GM23338 (cell line): ENCODE results near the gene BNIP3. TPM values are rescaled to one million over a fixed set of nuclear protein-coding genes. Genes with fewer than 3 reads are reported as not detected.

Experiments
- ATAC-seq: fragments of 200-7000 bp; cut with Tn5 transposase; 3 replicates; pipeline ENCODE4 v1.9.1; 2020
- DNase-seq: peaks from one replicate; pipeline ENCODE4 v3.0.0-alpha.2; 2015; ENCODE audit warnings: low spot score
- H2AFZ ChIP-seq: fragments of 200-600 bp; sonication (generic); 2 replicates; pipeline ENCODE4 v1.8.0; 2016; ENCODE audit warnings: antibody characterized with exemption, mild to moderate bottlenecking, moderate library complexity
- H3F3A ChIP-seq: fragments of 200-600 bp; sonication (generic); replicated peaks from 2 replicates; pipeline ENCODE4 v1.8.0; 2017; ENCODE audit warnings: antibody characterized with exemption, mixed run types, low read depth
- H3K27ac ChIP-seq: fragments of 200-600 bp; sonication (generic); 2 replicates; pipeline ENCODE4 v1.6.1; 2016; ENCODE audit warnings: low read depth
- H3K27me3 ChIP-seq: fragments of 200-600 bp; sonication (generic); 2 replicates; pipeline ENCODE4 v1.8.0; 2016; ENCODE audit warnings: mild to moderate bottlenecking, mixed run types, moderate library complexity; ENCODE audit not compliant: insufficient read depth
- H3K36me3 ChIP-seq: fragments of 200-600 bp; sonication (generic); 2 replicates; pipeline ENCODE4 v1.8.0; 2016; ENCODE audit warnings: mild to moderate bottlenecking; ENCODE audit not compliant: insufficient read depth
- H3K4me1 ChIP-seq: fragments of 200-600 bp; sonication (generic); 2 replicates; pipeline ENCODE4 v1.8.0; 2016; ENCODE audit warnings: mild to moderate bottlenecking, moderate library complexity; ENCODE audit not compliant: insufficient read depth
- H3K4me2 ChIP-seq: fragments of 200-600 bp; sonication (generic); 2 replicates; pipeline ENCODE4 v1.7.1; 2017; ENCODE audit warnings: mixed run types
- H3K4me3 ChIP-seq: fragments of 200-600 bp; sonication (generic); 2 replicates; pipeline ENCODE4 v1.6.1; 2016; ENCODE audit warnings: mixed run types
- H3K79me2 ChIP-seq: fragments of 200-600 bp; sonication (generic); replicated peaks from 2 replicates; pipeline ENCODE4 v1.8.0; 2017; ENCODE audit warnings: mild to moderate bottlenecking; ENCODE audit not compliant: insufficient read depth
- H3K9me2 ChIP-seq: fragments of 200-600 bp; sonication (generic); 2 replicates; pipeline ENCODE4 v1.8.0; 2017; ENCODE audit not compliant: insufficient read depth
- H4K20me1 ChIP-seq: fragments of 200-600 bp; sonication (generic); replicated peaks from 2 replicates; pipeline ENCODE4 v1.8.0; 2017; ENCODE audit warnings: mild to moderate bottlenecking; ENCODE audit not compliant: insufficient read depth
- H3K27ac Mint-ChIP-seq: 2 replicates; pipeline ENCODE4 v1.8.0; 2020; ENCODE audit warnings: inconsistent platforms, mild to moderate bottlenecking, moderate library complexity, mixed read lengths
- H3K27me3 Mint-ChIP-seq: 3 replicates; pipeline ENCODE4 v1.8.0; 2022; ENCODE audit warnings: low read depth, mild to moderate bottlenecking, moderate library complexity, mixed read lengths, inconsistent platforms; ENCODE audit not compliant: insufficient read depth, poor library complexity
- H3K36me3 Mint-ChIP-seq: 3 replicates; pipeline ENCODE4 v1.8.0; 2021; ENCODE audit warnings: low read depth, mild to moderate bottlenecking, inconsistent platforms, moderate library complexity, mixed read lengths
- H3K4me1 Mint-ChIP-seq: 3 replicates; pipeline ENCODE4 v1.8.0; 2020; ENCODE audit warnings: mild to moderate bottlenecking, inconsistent platforms, mixed read lengths
- H3K4me3 Mint-ChIP-seq: 3 replicates; pipeline ENCODE4 v1.8.0; 2021; ENCODE audit warnings: moderate library complexity, mild to moderate bottlenecking, inconsistent platforms, mixed read lengths
- H3K9me3 Mint-ChIP-seq: 3 replicates; pipeline ENCODE4 v1.8.0; 2020; ENCODE audit warnings: moderate library complexity, mild to moderate bottlenecking, inconsistent platforms, mixed read lengths
- CREB1 ChIP-seq: fragments of 250-450 bp; sonication (Bioruptor Pico); IDR thresholded peaks from 2 replicates; pipeline ENCODE4 v1.5.0; 2020; ENCODE audit warnings: low read depth, mild to moderate bottlenecking, moderate library complexity
- EZH2 ChIP-seq: fragments of 200-600 bp; sonication (generic); IDR thresholded peaks from one replicate; pipeline ENCODE4 v1.8.0; 2017; ENCODE audit warnings: antibody characterized with exemption, mild to moderate bottlenecking, low read depth; ENCODE audit not compliant: unreplicated experiment
- EZH2phosphoT487 ChIP-seq: fragments of 200-600 bp; sonication (generic); IDR thresholded peaks from one replicate; pipeline ENCODE4 v1.8.1; 2018; ENCODE audit warnings: antibody characterized with exemption; ENCODE audit not compliant: unreplicated experiment
- JUNB ChIP-seq: IDR thresholded peaks from one replicate; pipeline ENCODE4 v1.6.1; 2016; ENCODE audit warnings: antibody characterized with exemption; ENCODE audit not compliant: unreplicated experiment
- NANOG ChIP-seq: IDR thresholded peaks from 2 replicates; pipeline ENCODE4 v1.6.1; 2016; ENCODE audit warnings: antibody characterized with exemption, borderline replicate concordance
- POLR2AphosphoS5 ChIP-seq: IDR thresholded peaks from 2 replicates; pipeline ENCODE4 v1.6.1; 2016; ENCODE audit warnings: antibody characterized with exemption, low read depth
- STAT1 ChIP-seq: IDR thresholded peaks from one replicate; pipeline ENCODE4 v1.6.1; 2016; ENCODE audit warnings: antibody characterized with exemption; ENCODE audit not compliant: unreplicated experiment
- ZNF114 ChIP-seq: fragments of 250-450 bp; sonication (Bioruptor Pico); IDR thresholded peaks from 2 replicates; pipeline ENCODE4 v1.5.0; 2020; ENCODE audit warnings: mild to moderate bottlenecking, moderate library complexity
- ZNF331 ChIP-seq: fragments of 250-450 bp; sonication (Bioruptor Pico); IDR thresholded peaks from 2 replicates; pipeline ENCODE4 v1.5.0; 2020; ENCODE audit warnings: low read depth, mild to moderate bottlenecking, moderate library complexity
- polyA plus RNA-seq: library from polyadenylated mRNA; unstranded; fragments of >200 nt; fragmentation: Nextera tagmentation; extraction: Ambion mirVana; gene quantifications from 2 replicates; pipeline ENCODE4 v1.2.1, GENCODE V29; 2016
- total RNA-seq: library from RNA; depleted of rRNA; stranded (reverse); fragments of >200 nt; shearing (Covaris generic); gene quantifications from 2 replicates; pipeline ENCODE4 v1.2.3, GENCODE V29; 2014
- TF ChIP-seq, protein P1 (sequence below): fragments of 250-450 bp; sonication (Bioruptor Pico); IDR thresholded peaks from 2 replicates; pipeline ENCODE4 v1.5.0; 2020; ENCODE audit warnings: mild to moderate bottlenecking, moderate library complexity
- TF ChIP-seq, protein P2 (sequence below): IDR thresholded peaks from one replicate; pipeline ENCODE4 v1.6.1; 2018; ENCODE audit warnings: antibody characterized with exemption; ENCODE audit not compliant: unreplicated experiment
- TF ChIP-seq, protein P3 (sequence below): IDR thresholded peaks from 2 replicates; pipeline ENCODE4 v1.6.1; 2016; ENCODE audit warnings: antibody characterized with exemption
- TF ChIP-seq, protein P4 (sequence below), 2 experiments: fragments of 200-600 bp in 1 of 2; sonication (generic) in 1 of 2; conservative IDR thresholded peaks; 2 replicates each; pipeline versions ENCODE4 v1.5.1 to v1.6.1; 2016 to 2017; ENCODE audit warnings: antibody characterized with exemption in 2 of 2, low read depth in 2 of 2, mild to moderate bottlenecking in 2 of 2, moderate library complexity in 1 of 2

Gene BNIP3
- total and polyA plus RNA-seq, 2 experiments from 2014 or later, result 46.3 to 75.0 TPM

DNA sequence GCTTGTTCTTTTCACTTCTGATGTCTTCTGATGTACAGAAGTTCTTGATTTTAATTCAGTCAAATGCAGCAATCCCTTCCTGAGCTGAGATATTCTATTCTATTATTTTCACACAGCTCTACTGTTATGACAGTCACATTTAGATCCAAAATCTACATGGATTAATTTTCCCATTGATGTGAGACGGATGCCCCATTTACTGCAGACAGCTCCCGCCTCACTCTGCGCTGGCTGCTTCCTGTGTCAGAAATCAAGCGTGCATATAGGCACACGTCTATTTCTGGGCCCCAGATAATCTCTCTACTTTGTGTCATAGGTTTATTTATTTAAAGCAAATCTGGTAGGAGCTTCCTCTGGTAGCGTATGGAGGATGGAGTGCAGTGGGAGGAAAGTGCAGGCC, 6.7 kb downstream of the BNIP3 start:
- no peaks in the 10 kb centered on the region for H3K9me2 ChIP-seq
- peaks cover 49% of the 10 kb centered on the region for H3K79me2 ChIP-seq
- Mint-ChIP-seq H3K4me3 (no peak overlapping the region), H3K36me3 (peaks cover 34% of the 10 kb centered on the region), H3K27ac (no peak overlapping the region), H3K27me3 (peaks cover 6% of the 10 kb centered on the region), H3K4me1 (peaks cover 30% of the 10 kb centered on the region), H3K9me3 (no peaks in the 10 kb centered on the region; the same call in 2 of the 3 replicates)
- H3K4me2 ChIP-seq, result no peak overlapping the region
- H4K20me1 ChIP-seq, result peaks cover 26% of the 10 kb centered on the region
- no peak for DNase-seq
- no peak overlapping the region for H3K27ac ChIP-seq
- H3K36me3 ChIP-seq, result no peaks in the 10 kb centered on the region
- ATAC-seq, result no peak
- no peak overlapping the region for H3K4me3 ChIP-seq
- peaks cover 11% of the 10 kb centered on the region; the same call in 1 of the 2 replicates for H3K27me3 ChIP-seq
- H3F3A ChIP-seq, result no peaks in the 10 kb centered on the region; the same call in 1 of the 2 replicates
- H3K4me1 ChIP-seq, result peaks cover 27% of the 10 kb centered on the region
- TF ChIP-seq, protein P1, sequence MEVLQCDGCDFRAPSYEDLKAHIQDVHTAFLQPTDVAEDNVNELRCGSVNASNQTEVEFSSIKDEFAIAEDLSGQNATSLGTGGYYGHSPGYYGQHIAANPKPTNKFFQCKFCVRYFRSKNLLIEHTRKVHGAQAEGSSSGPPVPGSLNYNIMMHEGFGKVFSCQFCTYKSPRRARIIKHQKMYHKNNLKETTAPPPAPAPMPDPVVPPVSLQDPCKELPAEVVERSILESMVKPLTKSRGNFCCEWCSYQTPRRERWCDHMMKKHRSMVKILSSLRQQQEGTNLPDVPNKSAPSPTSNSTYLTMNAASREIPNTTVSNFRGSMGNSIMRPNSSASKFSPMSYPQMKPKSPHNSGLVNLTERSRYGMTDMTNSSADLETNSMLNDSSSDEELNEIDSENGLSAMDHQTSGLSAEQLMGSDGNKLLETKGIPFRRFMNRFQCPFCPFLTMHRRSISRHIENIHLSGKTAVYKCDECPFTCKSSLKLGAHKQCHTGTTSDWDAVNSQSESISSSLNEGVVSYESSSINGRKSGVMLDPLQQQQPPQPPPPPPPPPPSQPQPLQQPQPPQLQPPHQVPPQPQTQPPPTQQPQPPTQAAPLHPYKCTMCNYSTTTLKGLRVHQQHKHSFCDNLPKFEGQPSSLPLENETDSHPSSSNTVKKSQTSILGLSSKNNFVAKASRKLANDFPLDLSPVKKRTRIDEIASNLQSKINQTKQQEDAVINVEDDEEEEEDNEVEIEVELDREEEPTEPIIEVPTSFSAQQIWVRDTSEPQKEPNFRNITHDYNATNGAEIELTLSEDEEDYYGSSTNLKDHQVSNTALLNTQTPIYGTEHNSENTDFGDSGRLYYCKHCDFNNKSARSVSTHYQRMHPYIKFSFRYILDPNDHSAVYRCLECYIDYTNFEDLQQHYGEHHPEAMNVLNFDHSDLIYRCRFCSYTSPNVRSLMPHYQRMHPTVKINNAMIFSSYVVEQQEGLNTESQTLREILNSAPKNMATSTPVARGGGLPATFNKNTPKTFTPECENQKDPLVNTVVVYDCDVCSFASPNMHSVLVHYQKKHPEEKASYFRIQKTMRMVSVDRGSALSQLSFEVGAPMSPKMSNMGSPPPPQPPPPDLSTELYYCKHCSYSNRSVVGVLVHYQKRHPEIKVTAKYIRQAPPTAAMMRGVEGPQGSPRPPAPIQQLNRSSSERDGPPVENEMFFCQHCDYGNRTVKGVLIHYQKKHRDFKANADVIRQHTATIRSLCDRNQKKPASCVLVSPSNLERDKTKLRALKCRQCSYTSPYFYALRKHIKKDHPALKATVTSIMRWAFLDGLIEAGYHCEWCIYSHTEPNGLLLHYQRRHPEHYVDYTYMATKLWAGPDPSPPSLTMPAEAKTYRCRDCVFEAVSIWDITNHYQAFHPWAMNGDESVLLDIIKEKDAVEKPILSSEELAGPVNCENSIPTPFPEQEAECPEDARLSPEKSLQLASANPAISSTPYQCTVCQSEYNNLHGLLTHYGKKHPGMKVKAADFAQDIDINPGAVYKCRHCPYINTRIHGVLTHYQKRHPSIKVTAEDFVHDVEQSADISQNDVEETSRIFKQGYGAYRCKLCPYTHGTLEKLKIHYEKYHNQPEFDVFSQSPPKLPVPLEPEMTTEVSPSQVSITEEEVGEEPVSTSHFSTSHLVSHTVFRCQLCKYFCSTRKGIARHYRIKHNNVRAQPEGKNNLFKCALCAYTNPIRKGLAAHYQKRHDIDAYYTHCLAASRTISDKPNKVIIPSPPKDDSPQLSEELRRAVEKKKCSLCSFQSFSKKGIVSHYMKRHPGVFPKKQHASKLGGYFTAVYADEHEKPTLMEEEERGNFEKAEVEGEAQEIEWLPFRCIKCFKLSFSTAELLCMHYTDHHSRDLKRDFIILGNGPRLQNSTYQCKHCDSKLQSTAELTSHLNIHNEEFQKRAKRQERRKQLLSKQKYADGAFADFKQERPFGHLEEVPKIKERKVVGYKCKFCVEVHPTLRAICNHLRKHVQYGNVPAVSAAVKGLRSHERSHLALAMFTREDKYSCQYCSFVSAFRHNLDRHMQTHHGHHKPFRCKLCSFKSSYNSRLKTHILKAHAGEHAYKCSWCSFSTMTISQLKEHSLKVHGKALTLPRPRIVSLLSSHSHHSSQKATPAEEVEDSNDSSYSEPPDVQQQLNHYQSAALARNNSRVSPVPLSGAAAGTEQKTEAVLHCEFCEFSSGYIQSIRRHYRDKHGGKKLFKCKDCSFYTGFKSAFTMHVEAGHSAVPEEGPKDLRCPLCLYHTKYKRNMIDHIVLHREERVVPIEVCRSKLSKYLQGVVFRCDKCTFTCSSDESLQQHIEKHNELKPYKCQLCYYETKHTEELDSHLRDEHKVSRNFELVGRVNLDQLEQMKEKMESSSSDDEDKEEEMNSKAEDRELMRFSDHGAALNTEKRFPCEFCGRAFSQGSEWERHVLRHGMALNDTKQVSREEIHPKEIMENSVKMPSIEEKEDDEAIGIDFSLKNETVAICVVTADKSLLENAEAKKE (CRISPR knock-in tag), result no peak
- TF ChIP-seq EZH2phosphoT487 (no peak), NANOG (no peak), ZNF331 (CRISPR knock-in tag) (no peak), STAT1 (no peak), ZNF114 (CRISPR knock-in tag) (no peak), POLR2AphosphoS5 (no peak), JUNB (no peak), CREB1 (CRISPR knock-in tag) (no peak), EZH2 (no peak)
- TF ChIP-seq, protein P2, sequence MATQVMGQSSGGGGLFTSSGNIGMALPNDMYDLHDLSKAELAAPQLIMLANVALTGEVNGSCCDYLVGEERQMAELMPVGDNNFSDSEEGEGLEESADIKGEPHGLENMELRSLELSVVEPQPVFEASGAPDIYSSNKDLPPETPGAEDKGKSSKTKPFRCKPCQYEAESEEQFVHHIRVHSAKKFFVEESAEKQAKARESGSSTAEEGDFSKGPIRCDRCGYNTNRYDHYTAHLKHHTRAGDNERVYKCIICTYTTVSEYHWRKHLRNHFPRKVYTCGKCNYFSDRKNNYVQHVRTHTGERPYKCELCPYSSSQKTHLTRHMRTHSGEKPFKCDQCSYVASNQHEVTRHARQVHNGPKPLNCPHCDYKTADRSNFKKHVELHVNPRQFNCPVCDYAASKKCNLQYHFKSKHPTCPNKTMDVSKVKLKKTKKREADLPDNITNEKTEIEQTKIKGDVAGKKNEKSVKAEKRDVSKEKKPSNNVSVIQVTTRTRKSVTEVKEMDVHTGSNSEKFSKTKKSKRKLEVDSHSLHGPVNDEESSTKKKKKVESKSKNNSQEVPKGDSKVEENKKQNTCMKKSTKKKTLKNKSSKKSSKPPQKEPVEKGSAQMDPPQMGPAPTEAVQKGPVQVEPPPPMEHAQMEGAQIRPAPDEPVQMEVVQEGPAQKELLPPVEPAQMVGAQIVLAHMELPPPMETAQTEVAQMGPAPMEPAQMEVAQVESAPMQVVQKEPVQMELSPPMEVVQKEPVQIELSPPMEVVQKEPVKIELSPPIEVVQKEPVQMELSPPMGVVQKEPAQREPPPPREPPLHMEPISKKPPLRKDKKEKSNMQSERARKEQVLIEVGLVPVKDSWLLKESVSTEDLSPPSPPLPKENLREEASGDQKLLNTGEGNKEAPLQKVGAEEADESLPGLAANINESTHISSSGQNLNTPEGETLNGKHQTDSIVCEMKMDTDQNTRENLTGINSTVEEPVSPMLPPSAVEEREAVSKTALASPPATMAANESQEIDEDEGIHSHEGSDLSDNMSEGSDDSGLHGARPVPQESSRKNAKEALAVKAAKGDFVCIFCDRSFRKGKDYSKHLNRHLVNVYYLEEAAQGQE, result no peak
- TF ChIP-seq, protein P3, sequence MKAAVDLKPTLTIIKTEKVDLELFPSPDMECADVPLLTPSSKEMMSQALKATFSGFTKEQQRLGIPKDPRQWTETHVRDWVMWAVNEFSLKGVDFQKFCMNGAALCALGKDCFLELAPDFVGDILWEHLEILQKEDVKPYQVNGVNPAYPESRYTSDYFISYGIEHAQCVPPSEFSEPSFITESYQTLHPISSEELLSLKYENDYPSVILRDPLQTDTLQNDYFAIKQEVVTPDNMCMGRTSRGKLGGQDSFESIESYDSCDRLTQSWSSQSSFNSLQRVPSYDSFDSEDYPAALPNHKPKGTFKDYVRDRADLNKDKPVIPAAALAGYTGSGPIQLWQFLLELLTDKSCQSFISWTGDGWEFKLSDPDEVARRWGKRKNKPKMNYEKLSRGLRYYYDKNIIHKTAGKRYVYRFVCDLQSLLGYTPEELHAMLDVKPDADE, result no peak
- TF ChIP-seq, protein P4, sequence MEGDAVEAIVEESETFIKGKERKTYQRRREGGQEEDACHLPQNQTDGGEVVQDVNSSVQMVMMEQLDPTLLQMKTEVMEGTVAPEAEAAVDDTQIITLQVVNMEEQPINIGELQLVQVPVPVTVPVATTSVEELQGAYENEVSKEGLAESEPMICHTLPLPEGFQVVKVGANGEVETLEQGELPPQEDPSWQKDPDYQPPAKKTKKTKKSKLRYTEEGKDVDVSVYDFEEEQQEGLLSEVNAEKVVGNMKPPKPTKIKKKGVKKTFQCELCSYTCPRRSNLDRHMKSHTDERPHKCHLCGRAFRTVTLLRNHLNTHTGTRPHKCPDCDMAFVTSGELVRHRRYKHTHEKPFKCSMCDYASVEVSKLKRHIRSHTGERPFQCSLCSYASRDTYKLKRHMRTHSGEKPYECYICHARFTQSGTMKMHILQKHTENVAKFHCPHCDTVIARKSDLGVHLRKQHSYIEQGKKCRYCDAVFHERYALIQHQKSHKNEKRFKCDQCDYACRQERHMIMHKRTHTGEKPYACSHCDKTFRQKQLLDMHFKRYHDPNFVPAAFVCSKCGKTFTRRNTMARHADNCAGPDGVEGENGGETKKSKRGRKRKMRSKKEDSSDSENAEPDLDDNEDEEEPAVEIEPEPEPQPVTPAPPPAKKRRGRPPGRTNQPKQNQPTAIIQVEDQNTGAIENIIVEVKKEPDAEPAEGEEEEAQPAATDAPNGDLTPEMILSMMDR (conservative IDR thresholded peaks at IDR 0.05; ENCODE audit: low read depth in 2 of 2), result no peak
- H2AFZ ChIP-seq, result no peak overlapping the region
